DMS114 treated with DMSO at 0.1 percent for 48 hours (cell line): ENCODE data around the gene KCNB1.

ENCODE experiments used
- DNase-seq: peaks from one replicate; lab custom pipeline; 2025; ENCODE audit not compliant: unreplicated experiment; lab: John Stamatoyannopoulos, UW

The KCNB1 gene

DNA sequence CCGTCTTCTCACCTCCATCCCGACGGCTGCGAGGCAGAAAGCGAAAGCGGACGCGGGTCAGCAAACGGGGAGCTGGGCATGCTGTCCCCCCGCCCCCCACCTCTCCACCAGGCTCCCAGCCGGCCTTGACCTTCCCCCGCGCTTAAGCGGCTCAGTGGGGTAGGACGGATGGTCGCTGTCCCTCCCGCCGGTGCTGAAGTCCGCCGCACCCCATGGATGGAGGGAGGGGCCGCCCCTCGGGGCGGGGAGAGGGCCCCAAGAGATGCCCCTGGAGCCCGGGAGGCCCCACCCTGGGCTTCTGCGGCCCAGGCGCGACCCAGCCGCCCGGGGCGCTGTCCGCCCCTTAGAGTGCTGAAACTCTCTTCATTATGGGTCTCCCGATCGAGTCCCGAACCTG, at the start of gene KCNB1:
KCNB1 (minus strand) TSS at position 48 of the 397 bp plus-strand sequence. CDS start 188 bp downstream, outside the sequence.
- no peak for DNase-seq

- no peak for DNase-seq
These were observed 47.0 kb upstream of the KCNB1 start for GRCh38 chr20:49529470-49529869.

DNA sequence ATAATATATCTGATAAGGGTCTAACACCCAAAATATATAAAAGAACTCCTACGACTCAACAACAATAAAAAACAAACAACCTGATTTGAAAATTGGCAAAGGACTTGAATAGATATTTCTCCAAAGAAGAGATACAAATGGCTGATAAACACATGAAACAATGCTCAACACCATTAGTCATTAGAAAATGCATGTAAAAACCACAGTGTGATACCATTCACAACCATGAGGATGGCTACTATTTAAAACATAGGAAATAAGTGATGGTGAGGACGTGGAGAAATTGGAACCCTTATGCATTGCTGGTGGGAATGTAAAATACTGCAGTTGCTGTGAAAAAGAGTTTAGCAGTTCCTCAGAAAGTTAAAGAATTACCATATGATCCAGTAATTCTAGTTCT, 44.1 kb upstream of the KCNB1 start:
- no peak for DNase-seq

- no peak for DNase-seq
These were observed 43.6 kb upstream of the KCNB1 start for GRCh38 chr20:49526056-49526455.

DNA sequence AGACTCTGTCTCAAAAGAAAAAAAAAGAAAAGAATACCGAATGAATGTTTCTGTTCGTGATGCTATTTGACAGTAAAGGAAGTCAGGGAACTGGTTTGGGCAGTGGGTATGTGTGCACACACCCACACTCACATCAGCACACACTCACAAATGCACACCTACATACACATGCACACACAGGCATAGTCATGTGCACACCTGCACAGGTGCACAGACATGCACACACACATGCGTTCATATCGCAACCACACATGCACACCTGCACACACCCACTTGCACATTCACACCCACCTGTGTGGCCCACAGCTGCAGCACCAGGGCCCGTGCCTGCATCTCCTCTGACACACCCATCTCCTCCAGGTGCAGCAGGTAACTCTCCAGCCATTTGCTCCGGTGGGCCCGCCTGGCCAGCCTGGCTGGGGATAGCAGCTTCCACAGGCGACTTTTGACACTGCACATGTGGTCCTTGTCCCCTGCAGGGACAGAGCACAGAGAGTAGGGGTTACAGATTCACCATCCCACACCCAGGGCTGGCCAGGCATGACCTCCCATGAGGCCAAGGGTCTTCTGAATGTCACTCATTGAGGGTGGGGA, 41.4 kb upstream of the KCNB1 start:
- DNase-seq: no peak

DNA sequence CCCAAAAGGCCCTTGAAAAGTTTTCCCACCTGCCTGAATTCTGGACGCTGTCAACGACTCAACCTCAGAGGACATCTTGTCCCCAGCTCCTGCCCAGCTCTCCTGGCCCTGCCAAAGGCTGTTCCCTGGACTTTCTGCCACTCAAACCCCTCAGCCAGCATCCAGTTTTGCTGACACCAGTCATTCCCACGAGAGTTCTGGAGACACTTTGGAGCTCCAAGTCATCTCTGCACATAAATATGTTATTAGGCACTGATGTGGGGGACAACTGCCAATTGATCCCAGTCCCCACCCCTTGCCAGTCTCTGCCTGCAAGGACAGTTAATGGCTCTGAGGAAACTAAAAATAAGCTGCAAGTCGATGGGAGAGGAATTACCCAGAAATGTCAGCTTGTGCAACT, 38.9 kb upstream of the KCNB1 start:
- DNase-seq: no peak

DNA sequence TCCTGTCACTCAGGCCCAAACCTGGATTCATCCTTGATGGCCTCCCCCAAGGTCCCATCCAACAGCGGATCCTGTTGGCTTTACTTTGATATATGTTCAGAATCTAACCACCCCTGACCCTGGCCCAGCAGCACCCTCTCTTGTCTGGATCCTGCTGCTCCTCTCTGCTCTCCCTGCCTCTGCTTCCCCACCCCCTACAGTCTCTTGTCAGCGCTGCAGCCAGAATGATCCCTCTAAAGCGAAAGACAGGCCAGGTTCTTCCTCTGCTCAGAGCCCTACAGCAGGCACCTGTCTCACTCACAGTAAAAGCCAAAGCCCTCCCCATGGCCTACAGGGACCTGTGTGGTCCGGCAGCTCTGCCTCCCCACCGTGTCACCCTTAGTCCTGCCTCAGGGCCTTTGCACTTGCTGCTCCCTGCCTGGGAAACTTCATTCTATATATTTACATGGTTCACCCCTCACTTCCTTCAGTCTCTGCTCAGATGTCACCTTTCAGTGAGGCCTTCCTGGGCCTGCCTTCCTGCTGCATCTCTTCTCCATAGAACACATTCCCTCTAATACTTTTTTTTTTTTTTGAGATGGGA, 37.4 kb upstream of the KCNB1 start:
- no peak for DNase-seq

GRCh38 chr20:49519212-49519712, 36.8 kb upstream of the KCNB1 start:
- no peak for DNase-seq

- DNase-seq: no peak
These were observed 36.1 kb upstream of the KCNB1 start for GRCh38 chr20:49518576-49518975.

DNA sequence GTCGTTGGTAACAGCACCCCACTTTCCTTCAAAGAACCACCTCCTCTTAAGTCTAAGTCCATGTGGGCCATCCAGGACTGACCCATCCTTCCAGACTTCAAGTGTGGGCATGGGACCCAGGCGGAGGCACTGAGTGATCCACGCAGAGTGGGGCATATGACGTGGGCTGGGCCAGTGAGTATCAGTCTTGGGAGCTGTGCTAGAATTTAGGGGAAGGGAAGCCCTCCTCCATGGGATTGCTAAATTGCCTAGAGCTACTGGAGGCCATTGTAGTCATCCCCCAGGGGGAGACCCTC, 35.3 kb upstream of the KCNB1 start:
- no peak for DNase-seq

GRCh38 chr20:49516916-49517804, 34.7 kb upstream of the KCNB1 start:
- DNase-seq: no peak

DNA sequence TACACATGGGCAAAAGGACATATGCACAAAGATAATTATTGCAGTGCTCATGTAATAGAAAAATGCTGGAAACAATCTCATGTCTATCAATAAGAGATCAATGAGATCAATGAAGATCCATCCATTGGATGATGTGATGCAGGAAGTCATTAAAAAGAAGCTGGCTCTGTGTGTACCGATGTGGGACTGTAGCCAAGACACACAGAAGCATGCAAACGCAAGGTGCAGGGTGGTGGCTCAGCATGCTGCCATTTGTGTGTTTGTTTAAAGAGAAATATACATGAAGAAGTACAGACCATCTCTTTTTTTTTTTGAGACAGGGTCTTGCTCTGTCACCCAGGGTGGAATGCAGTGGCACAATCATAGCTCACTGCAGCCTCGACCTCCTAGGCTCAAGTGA, 33.1 kb upstream of the KCNB1 start:
- no peak for DNase-seq

DNA sequence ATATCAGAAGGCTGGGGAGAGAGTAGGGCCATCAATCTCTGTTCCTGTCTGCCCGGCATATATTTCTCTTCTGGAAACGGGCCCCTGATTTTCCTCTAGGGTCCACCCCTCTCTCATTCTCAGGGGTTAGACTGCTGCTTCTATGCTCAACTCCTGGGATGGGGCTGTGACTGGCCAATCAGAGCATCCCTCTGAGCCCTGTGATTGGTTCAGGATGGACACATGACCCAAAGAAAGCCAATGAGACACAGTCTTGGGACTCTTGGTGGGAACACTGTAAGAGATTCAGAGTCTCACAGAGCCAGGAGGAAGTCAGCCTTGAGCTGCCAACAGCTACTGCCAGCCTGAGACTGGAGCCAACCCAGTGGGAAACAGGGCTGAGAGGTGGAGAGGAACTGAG, 31.0 kb upstream of the KCNB1 start:
- no peak for DNase-seq

DNA sequence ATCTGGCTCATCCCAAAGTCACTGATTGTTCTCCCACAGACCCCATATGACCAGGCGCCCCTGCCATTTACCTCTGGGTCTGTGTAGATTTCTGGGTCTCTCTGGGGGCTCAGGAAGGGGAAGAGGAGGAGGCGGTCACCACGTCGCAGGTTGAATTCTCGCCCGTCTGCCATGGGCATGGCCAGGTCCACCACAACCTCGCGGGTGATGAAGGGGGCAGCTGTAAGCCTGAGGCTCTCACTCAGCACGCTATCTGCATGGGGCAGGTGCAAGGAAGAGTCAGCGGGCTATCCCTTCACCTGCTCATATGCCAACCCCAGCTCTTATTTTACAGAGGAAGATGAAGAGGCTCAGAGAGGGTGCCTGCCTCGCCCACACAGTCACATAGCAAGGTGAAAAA, 30.5 kb upstream of the KCNB1 start:
- DNase-seq: no peak

- DNase-seq: no peak
These were observed 29.5 kb upstream of the KCNB1 start for GRCh38 chr20:49511788-49512525.

DNA sequence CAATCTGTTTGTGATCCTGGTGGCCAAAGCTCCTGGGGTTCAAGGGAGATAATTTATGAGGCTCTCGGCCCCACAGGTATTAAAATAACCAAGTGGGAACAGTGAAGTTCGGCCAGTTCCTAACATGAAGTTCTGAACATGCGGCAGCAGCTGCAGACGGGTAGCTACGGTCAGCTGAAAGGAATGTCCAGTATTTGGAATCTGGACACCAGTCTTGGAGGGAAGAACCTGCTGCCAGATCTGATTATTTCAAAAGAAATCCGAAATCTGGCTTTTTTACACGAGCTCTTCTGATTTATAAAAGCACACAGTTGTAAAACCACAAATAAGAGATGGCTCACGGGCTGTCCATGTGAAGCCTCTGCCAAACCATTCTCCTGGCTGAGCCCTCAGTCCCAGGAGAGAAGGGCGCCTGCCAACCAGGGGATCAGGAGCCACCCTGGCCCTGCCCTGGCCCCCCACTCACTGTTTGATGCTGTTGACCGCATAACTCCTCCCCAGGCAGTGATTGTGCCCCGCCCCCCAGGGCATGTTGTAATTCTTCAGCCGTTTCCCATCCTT, 28.2 kb upstream of the KCNB1 start:
- no peak for DNase-seq

DNA sequence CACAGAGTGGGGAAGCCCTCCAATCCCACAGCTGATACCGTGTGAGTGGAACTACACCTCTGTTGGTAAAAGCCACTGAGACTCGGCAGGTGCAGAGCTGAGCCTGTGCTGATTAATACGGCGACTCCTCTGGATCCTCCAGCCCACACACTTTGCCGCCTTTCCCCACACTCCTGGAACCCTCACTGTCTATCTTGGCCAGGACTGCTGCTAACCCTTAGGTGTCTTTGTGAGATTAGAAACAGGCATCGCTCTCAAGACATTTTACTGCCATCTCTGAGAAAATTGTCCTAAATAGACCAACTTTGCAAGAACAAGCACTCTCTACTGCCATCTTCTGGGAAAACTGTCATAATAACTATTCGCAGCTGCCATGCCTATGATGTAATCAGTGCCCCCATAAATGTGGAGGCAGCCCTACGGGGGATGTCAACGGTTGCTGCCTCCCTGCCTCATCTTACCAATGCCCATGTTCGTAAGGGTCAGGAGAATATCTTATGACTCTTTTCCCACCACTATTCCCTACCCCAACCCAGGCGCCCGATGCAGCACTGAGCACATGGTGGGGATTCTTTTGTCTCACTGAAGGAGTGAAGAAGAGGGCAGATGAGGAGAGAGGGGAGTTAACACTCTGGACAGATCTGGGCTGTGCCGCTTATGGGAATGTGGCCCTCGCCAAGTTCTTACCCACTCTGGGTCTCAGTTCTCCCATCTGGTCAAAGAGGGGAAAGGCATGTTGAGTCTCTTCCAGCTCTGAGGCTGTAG, 26.1 kb upstream of the KCNB1 start:
- DNase-seq: peak; percentile 89

GRCh38 chr20:49507741-49508434, 25.4 kb upstream of the KCNB1 start:
- no peak for DNase-seq

DNA sequence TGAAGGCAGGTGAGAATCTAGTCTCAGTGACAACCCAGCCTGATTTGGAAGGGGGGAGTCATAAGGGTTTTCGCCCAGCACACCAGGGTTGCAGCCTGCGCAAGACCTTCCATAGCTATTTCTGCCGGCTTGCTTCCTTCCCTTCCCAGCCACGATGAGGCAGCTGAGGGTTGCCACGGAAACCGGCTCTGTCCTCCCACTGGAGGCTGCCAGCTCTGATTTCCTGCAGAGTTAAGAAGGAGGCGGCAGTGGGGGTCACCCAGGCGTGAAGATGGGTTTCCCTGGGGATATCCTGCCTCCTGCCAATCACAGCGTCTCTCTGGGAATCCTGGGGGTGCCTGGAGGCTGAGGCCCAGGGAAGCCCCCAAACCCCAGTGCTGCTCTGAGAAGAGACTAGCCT, 23.1 kb upstream of the KCNB1 start:
- DNase-seq: no peak

GRCh38 chr20:49503176-49503575, 20.7 kb upstream of the KCNB1 start:
- no peak for DNase-seq
